Breast epithelium (tissue), 3 donors: ENCODE data around the gene SNAP47.

Experiments used
- CTCF ChIP-seq, 3 donors: fragments of 450-650 bp; IDR thresholded peaks; one replicate each; pipeline ENCODE4 v1.5.1; 2016 to 2017; ENCODE audit warnings: antibody characterized with exemption in 3 of 3, mild to moderate bottlenecking in 3 of 3, moderate library complexity in 3 of 3
- POLR2A ChIP-seq: fragments of 450-650 bp; IDR thresholded peaks from one replicate; pipeline ENCODE4 v1.6.1; 2016; ENCODE audit warnings: antibody characterized with exemption, mild to moderate bottlenecking, moderate library complexity
- POLR2AphosphoS5 ChIP-seq, 3 donors: sonication (generic); formaldehyde crosslinking; IDR thresholded peaks; one replicate each; pipeline ENCODE4 v1.6.1; 2017; ENCODE audit warnings: antibody characterized with exemption in 3 of 3

- TF ChIP-seq CTCF (IDR thresholded peaks at IDR 0.05), result no peak
- TF ChIP-seq POLR2AphosphoS5 (IDR thresholded peaks at IDR 0.05), result no peak
- TF ChIP-seq POLR2A, result no peak
These were observed 6.4 kb upstream of the SNAP47 start for GRCh38 chr1:227728892-227729143.
